Coronary artery (tissue), 2 donors: ENCODE results near the gene KCTD13.
A peak's percentile ranks its signal among the peaks of the same experiment; 100 is the strongest.

ENCODE experiments used
- DNase-seq: peaks from one replicate; pipeline ENCODE4 v3.0.0-alpha.2; 2017; ENCODE audit warnings: low spot score
- H3K27ac ChIP-seq, 2 donors: fragments of 200-600 bp; sonication (generic); one replicate each; pipeline ENCODE4 v1.5.1; 2016 to 2019
- H3K4me3 ChIP-seq: fragments of 200-600 bp; sonication (generic); 2 replicates; pipeline ENCODE4 v1.5.1; 2016; ENCODE audit warnings: mild to moderate bottlenecking, moderate library complexity
- CTCF ChIP-seq: fragments of 200-600 bp; sonication (generic); IDR thresholded peaks from one replicate; pipeline ENCODE4 v1.5.1; 2019; ENCODE audit warnings: antibody characterized with exemption

Gene KCTD13

GRCh38 chr16:29863669-29863984 lies 62.4 kb downstream of the KCTD13 start:
- DNase-seq: no peak
- peak overlapping the region; percentile 91 for H3K4me3 ChIP-seq
- H3K27ac ChIP-seq: peak overlapping the region; percentile 82 to 85
- peak; percentile 1 for TF ChIP-seq CTCF

- peak within 1 kb of the TSS; percentile 91 for H3K4me3 ChIP-seq
- peak within 1 kb of the TSS; percentile 82 to 85 for H3K27ac ChIP-seq
- TF ChIP-seq CTCF: peak; percentile 15
- peak; percentile 94 for DNase-seq
Observed at GRCh38 chr16:29862884-29863668, 63.0 kb downstream of the KCTD13 start, which contains the start of gene CDIPT. Gene CDIPT (minus strand): TSS chr16:29863226. CDS start chr16:29862857, 369 bp downstream.

- no peak for TF ChIP-seq CTCF
- DNase-seq: no peak
- H3K27ac ChIP-seq: peak overlapping the region; percentile 82 to 85
- peak overlapping the region; percentile 91 for H3K4me3 ChIP-seq
Observed at GRCh38 chr16:29862383-29862883, 63.6 kb downstream of the KCTD13 start.

GRCh38 chr16:29860218-29860617 lies 65.8 kb downstream of the KCTD13 start:
- Histone ChIP-seq H3K4me3 (no peak overlapping the region), H3K27ac (no peak overlapping the region)
- no peak for TF ChIP-seq CTCF
- no peak for DNase-seq

DNA sequence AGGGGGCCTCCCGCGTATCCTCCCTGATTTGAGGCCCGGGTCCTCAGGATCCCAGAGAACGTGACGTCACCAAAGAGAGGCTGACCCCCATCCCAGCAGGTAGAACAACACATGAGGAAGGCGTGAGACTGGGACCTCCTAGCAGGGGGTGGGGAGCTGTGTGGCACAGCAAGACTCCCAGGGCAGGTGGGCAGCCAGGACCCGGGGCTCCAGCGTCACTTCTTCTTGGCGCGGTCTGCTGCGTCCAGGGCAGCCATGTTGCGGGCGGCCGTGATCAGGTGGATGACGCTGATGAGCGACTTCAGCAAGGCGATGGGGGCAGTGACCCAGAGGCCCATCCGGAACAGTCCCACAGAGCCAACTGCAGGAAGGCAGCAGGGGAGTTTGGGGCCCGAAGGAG lies 67.1 kb downstream of the KCTD13 start:
- no peak for TF ChIP-seq CTCF
- H3K4me3 ChIP-seq: no peak overlapping the region
- DNase-seq: no peak
- peak overlapping the region; percentile 30 to 50 for H3K27ac ChIP-seq

GRCh38 chr16:29858149-29858849 lies 67.7 kb downstream of the KCTD13 start:
- Histone ChIP-seq H3K4me3 (no peak overlapping the region), H3K27ac (peak overlapping the region; percentile 30 to 50)
- no peak for TF ChIP-seq CTCF
- no peak for DNase-seq
